A172 (cell line): ENCODE data around the gene DNTTIP2. TPM values are rescaled to one million over a fixed set of nuclear protein-coding genes. Genes with fewer than 3 reads are reported as not detected.
"Not testable (repeated sequence)": the region's sequence is repeated elsewhere in the genome, so short reads cannot be mapped to it uniquely, and the experiment has no call there.

Experiments
- DNase-seq: peaks from one replicate; pipeline ENCODE4 v3.0.0-alpha.2; 2015; ENCODE audit warnings: low spot score
- total RNA-seq: library from RNA; depleted of rRNA; stranded (reverse); fragments of >200 nt; shearing (Covaris generic); gene quantifications from 2 replicates; pipeline ENCODE4 v1.2.3, GENCODE V29; 2014

Gene DNTTIP2
- total RNA-seq, 1 experiment from 2014 or later, result 57.8 TPM

GRCh38 chr1:93874025-93874651, 4.9 kb downstream of the DNTTIP2 start:
- DNase-seq, result peak; percentile 42

- DNase-seq, result no peak
These were observed 7.6 kb downstream of the DNTTIP2 start for GRCh38 chr1:93871366-93871765.

DNA sequence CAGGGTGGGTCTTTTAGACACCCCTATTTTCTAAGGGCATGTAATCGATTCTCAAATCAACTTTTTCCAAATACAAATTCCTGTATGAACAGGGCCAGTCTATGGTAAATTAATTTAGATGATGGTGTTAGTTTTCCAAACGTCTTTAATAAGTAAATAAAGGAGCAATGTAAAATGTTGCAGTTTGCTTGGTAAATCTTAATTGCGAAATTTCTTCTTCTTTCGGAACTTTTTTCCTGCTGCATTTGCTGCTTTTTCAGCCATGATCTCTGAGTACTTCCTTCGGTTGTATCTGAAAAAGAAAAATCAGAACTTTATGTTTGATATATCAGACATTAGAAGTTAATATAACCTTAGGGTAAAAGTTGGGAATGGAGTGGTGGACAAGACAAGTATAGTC, 9.4 kb downstream of the DNTTIP2 start:
- DNase-seq, result no peak

DNA sequence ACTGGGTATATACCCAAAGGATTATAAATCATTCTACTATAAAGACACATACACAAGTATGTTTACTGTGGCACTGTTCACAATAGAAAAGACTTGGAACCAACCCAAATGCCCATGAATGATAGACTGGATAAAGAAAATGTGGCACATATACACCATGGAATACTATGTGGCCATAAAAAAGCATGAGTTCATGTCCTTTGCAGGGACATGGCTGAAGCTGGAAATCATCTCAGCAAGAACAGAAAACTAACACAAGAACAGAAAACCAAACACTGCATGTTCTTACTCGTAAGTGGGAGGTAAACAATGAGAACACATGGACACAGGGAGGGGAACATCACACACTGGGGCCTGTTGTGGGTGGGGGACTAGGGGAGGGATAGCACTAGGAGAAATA, 10.5 kb downstream of the DNTTIP2 start:
- DNase-seq, result not testable (repeated sequence)

GRCh38 chr1:93865253-93865652, 13.8 kb downstream of the DNTTIP2 start:
- no peak for DNase-seq

- DNase-seq, result no peak
These were observed 14.8 kb downstream of the DNTTIP2 start for GRCh38 chr1:93864175-93864574.

GRCh38 chr1:93857653-93858052, 21.4 kb downstream of the DNTTIP2 start:
- DNase-seq, result not testable (repeated sequence)

DNA sequence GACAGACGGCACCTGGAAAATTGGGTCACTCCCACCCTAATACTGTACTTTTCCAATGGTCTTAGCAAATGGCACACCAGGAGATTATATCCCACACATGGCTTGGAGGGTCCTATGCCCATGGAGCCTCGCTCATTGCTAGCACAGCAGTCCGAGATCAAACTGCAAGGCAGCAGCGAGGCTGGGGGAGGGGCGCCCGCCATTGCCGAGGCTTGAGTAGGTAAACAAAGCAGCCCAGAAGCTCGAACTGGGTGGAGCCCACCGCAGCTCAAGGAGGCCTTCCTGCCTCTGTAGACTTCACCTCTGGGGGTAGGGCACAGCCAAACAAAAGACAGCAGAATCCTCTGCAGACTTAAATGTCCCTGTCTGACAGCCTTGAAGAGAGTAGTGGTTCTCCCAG, 23.0 kb downstream of the DNTTIP2 start:
- DNase-seq, result not testable (repeated sequence)

GRCh38 chr1:93853940-93854339, 25.1 kb downstream of the DNTTIP2 start:
- no peak for DNase-seq

GRCh38 chr1:93851878-93852277, 27.1 kb downstream of the DNTTIP2 start:
- no peak for DNase-seq

DNA sequence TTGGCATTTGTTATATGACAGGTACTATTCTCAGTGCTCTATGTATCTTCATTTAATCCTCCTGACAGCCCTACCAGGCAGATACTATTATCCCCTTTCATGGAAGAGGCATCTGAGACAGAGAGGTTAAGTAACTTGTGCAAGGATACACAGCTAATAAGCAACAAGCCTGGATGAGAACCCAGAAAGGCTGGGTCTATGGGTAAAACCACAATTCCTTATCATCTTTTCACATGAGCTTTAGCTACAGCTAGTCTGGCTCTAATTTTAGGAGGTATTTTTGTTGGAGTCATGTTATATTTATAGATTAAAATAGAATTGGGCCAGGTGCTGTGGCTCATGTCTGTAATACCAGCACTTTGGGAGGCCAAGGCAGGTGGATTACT, 27.7 kb downstream of the DNTTIP2 start:
- no peak for DNase-seq

DNA sequence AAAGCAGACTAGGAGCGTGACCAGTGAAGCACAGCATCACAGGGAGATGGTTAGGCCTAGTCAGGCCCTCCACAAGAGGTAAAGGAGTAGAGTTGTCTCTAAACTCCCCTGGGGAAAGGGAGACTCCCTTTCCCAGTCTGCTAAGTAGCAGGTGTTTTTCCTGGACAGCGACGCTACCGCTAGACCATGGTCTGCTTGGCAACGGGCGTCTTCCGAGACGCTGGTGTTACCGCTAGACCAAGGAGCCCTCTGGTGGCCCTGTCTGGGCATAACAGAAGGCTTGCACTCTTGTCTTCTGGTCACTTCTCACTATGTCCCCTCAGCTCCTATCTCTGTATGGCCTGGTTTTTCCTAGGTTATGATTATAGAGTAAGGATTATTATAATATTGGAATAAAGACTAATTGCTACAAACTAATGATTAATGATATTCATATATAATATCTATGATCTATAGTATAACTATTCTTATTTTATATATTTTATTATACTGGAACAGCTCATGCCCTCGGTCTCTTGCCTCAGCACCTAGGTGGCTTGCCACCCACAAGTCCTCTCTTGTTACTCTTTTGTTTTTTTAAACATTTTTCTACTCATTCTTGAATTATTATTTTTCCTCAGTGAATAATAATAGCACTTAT, 28.2 kb downstream of the DNTTIP2 start:
- DNase-seq, result peak; percentile 41

GRCh38 chr1:93848350-93848883, 30.6 kb downstream of the DNTTIP2 start:
- DNase-seq, result no peak

DNA sequence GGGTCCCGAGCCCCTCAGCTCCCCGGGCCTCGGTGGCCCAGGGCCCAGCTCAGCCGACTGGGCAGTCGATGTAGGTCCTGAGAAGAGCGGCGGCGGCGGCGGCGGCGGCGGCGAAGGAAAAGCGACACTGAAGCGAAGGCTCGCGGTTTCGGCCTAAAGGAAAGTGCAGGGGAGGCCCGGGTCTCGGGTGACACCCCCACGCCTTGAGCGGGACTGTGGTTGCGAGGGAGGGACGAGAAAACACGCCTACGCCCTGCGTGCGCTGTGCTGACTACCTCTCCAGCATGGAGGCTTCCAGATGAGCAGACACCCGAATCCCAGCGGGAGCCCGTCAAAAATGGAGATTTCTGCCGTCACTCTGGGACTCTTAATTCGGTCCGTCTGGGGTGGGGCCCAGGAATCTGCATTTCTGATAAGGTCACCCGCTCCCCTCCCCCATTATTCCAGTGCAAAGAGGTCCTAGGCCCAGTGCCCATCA, 31.2 kb downstream of the DNTTIP2 start:
- DNase-seq, result peak; percentile 68

- peak; percentile 85 for DNase-seq
These were observed 31.8 kb downstream of the DNTTIP2 start for GRCh38 chr1:93846992-93847810.

DNA sequence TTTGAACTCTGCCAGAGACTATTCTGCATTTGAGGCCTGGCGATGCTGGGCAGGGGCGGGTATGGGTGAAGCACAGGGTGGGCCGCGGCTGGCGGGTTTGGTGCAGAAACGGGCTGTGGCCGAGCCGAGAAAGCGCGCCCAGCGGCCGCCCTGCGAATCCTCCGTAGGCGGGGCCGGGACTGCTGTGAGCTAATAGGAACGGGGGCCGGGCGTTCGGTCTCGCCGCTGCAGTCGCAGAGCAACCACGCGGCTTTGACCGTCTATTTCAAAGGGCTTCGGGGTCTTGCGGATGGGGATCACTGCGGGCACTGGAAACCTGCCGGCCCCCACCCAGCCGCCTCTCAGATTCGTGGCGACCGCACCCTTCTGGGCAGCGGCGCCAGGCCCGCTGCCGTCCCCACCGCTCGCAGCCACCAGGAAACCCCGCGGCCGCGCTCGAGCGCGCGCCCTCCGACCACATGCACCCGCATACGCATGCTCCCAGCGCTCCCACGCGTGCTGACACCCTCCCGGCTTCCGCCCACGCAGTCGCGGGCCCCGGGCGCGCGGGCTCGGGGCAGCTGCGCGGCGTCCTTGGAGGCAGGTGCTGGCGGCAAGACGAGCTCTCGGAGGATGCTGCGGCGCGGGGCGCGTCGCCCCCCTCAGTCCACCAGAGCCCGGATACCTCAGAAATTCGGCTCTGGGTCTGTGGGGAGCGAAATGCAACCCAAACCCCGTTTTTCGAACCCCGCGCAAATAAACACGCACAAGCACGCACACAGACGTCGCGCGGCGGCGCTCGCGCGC, 32.6 kb downstream of the DNTTIP2 start:
- peak; percentile 58 for DNase-seq

DNA sequence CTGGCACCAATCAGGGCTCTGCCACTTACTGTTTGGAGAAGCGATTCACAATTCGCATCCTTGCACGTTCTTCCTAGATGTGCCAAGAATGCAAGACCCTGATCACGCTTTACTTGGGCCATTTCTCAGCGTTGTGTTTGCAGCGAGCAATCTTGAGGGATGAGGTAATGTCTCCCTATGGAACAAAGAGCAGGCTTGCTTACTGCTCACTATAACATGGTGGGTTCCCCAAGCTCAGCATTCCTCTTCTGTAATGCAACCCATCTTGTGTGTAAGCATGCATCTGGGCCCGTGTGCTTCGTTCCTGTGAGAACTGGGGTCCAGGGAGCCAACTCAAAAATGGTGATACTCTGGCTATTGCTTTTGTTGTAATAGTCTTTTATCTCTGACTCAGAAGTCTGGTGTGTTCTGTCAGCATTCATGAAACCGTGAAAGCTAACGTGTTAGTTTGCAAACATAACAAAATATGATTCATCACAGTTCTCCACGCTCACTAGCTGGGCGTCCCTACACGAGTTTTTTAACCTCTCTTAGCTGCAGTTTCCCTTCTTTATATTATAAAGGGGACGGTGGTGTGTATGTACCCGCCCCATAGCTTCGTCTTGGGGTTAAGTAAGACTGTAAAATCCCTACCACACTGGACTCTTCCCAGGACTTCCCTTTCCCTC, 33.3 kb downstream of the DNTTIP2 start:
- DNase-seq, result peak; percentile 60

- DNase-seq, result peak; percentile 78
These were observed 34.6 kb downstream of the DNTTIP2 start for GRCh38 chr1:93844262-93845045.

DNA sequence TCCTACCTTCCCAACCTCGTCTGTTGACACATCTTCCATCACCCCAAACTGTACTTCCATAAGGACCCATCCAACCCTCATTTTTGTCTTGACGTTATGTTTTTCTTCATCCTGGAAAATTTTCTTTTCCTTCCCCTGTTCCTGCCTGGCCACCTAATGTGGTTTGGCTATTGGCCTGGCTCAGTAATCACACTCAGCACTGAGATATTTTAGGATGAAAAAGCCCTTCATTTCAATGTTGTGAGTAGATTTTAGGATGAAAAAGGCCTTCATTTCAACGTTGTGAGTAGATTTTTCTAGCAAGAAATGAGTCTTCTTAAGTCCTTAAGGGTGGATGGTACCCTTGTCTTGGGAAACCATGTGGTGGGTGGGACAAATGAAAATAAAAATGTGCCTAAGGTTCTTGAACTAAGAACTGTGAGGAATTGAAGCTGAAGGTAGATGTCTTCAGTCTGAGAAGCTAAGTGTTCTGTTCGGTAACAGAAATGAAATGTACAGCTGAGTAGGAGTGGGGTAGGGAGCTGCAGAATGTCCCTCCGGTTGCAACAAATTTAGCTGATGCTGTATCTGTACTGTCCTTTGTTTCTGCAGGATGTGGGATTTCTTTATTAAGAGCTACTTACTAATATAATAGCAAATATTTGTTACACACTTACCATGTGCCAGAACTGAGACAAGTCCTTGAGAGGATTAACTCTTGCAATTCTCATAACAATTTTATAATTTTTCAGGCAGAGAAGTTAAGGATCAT, 36.1 kb downstream of the DNTTIP2 start:
- DNase-seq, result no peak
